Liver (tissue), 3 donors: ENCODE results near the gene ZDHHC8.

ENCODE experiments used
- ATF3 ChIP-seq: IDR thresholded peaks from 2 replicates; pipeline ENCODE4 v1.6.1; 2016; ENCODE audit warnings: antibody characterized with exemption
- CTCF ChIP-seq: fragments of 150-350 bp; IDR thresholded peaks from 2 replicates; pipeline ENCODE4 v1.5.1; 2017; ENCODE audit warnings: improper control_type of control experiment, low read depth, low read length; ENCODE audit not compliant: missing input control
- FOXA2 ChIP-seq: IDR thresholded peaks from 2 replicates; pipeline ENCODE4 v1.6.1; 2016; ENCODE audit warnings: antibody characterized with exemption
- GABPA ChIP-seq, 2 donors: IDR thresholded peaks in 1 of 2; conservative IDR thresholded peaks in 1 of 2; 2 replicates each; pipeline ENCODE4 v1.6.1; 2016; ENCODE audit warnings: antibody characterized with exemption in 2 of 2, mild to moderate bottlenecking in 1 of 2, moderate library complexity in 1 of 2
- NR2F2 ChIP-seq: IDR thresholded peaks from 2 replicates; pipeline ENCODE4 v1.6.1; 2016; ENCODE audit warnings: antibody characterized with exemption
- RAD21 ChIP-seq, 2 donors: IDR thresholded peaks; 2 replicates each; pipeline ENCODE4 v1.6.1; 2016; ENCODE audit warnings: antibody characterized with exemption in 2 of 2, mild to moderate bottlenecking in 2 of 2
- SP1 ChIP-seq: IDR thresholded peaks from 2 replicates; pipeline ENCODE4 v1.6.1; 2018; ENCODE audit warnings: antibody characterized with exemption, mild to moderate bottlenecking
- TAF1 ChIP-seq: conservative IDR thresholded peaks from 2 replicates; pipeline ENCODE4 v1.6.1; 2016; ENCODE audit warnings: antibody characterized with exemption, mild to moderate bottlenecking
- donor health status: healthy.
- donor health status: healthy.

GRCh38 chr22:20180245-20180630, 48.6 kb downstream of the ZDHHC8 start:
- TF ChIP-seq GABPA (IDR thresholded peaks at IDR 0.05 in 1 of 2, conservative IDR thresholded peaks at IDR 0.05 in 1 of 2): no peak
- no peak for TF ChIP-seq CTCF
- no peak for TF ChIP-seq SP1
- no peak for TF ChIP-seq TAF1
- TF ChIP-seq RAD21 (IDR thresholded peaks at IDR 0.05): no peak
- no peak for TF ChIP-seq NR2F2
- no peak for TF ChIP-seq ATF3
- no peak for TF ChIP-seq FOXA2
